Neural crest cell (in vitro differentiated cells): Measurements from ENCODE around the gene HOXD9. TPM values are rescaled to one million over a fixed set of nuclear protein-coding genes. Genes with fewer than 3 reads are reported as not detected.

Source experiments
- DNase-seq: peaks from one replicate; pipeline ENCODE4 v3.0.0; 2021; ENCODE audit warnings: low read depth, mixed read lengths, low spot score
- H3K27ac Mint-ChIP-seq: one replicate; pipeline ENCODE4 v1.8.0; 2021; ENCODE audit warnings: mild to moderate bottlenecking, mixed read lengths; ENCODE audit not compliant: unreplicated experiment
- H3K27me3 Mint-ChIP-seq: 2 replicates; pipeline ENCODE4 v1.8.0; 2021; ENCODE audit warnings: low read depth, mild to moderate bottlenecking, mixed read lengths
- H3K36me3 Mint-ChIP-seq: 2 replicates; pipeline ENCODE4 v1.8.0; 2021; ENCODE audit warnings: low read depth, mild to moderate bottlenecking, mixed read lengths
- H3K4me1 Mint-ChIP-seq: 2 replicates; pipeline ENCODE4 v1.8.0; 2021; ENCODE audit warnings: mixed read lengths
- H3K4me3 Mint-ChIP-seq: one replicate; pipeline ENCODE4 v1.8.0; 2021; ENCODE audit warnings: mild to moderate bottlenecking, mixed read lengths
- H3K9me3 Mint-ChIP-seq: 2 replicates; pipeline ENCODE4 v1.8.0; 2021; ENCODE audit warnings: mixed read lengths
- CTCF ChIP-seq: fragments of 200-600 bp; sonication (generic); conservative IDR thresholded peaks from 2 replicates; pipeline ENCODE4 v1.5.0; 2021; ENCODE audit warnings: antibody characterized with exemption, mild to moderate bottlenecking
- total RNA-seq: library from RNA; stranded (reverse); gene quantifications from 2 replicates; pipeline ENCODE4 v1.2.1, GENCODE V29; 2021

The HOXD9 gene
- total RNA-seq, 1 donor from 2014 or later: not detected

GRCh38 chr2:176121190-176122051 lies 1.1 kb upstream of the HOXD9 start:
- no peak for TF ChIP-seq CTCF
- H3K4me1 Mint-ChIP-seq: no peaks in the 10 kb centered on the region
- no peak overlapping the region for H3K27ac Mint-ChIP-seq
- DNase-seq: no peak
- peak overlapping the region; percentile 67 for H3K4me3 Mint-ChIP-seq
- H3K9me3 Mint-ChIP-seq: peaks cover 6% of the 10 kb centered on the region
- H3K36me3 Mint-ChIP-seq: peaks cover 7% of the 10 kb centered on the region
- peaks cover 95% of the 10 kb centered on the region for H3K27me3 Mint-ChIP-seq

GRCh38 chr2:176122052-176122682 lies 352 bp upstream of the HOXD9 start:
- Mint-ChIP-seq H3K4me3 (peak overlapping the region; percentile 73), H3K27ac (no peak overlapping the region)

GRCh38 chr2:176123411-176124109 lies 1.0 kb downstream of the HOXD9 start:
- Mint-ChIP-seq H3K4me3 (peak overlapping the region; percentile 32), H3K27ac (no peak overlapping the region), H3K9me3 (no peaks in the 10 kb centered on the region), H3K27me3 (peaks cover 96% of the 10 kb centered on the region), H3K36me3 (peaks cover 4% of the 10 kb centered on the region), H3K4me1 (peaks cover 6% of the 10 kb centered on the region)
- DNase-seq: no peak
- TF ChIP-seq CTCF: no peak

More at GRCh38 chr2:176122052-176122682, 352 bp upstream of the HOXD9 start:
- peaks cover 4% of the 10 kb centered on the region for H3K36me3 Mint-ChIP-seq
- H3K4me1 Mint-ChIP-seq: no peaks in the 10 kb centered on the region
- peaks cover 95% of the 10 kb centered on the region for H3K27me3 Mint-ChIP-seq
- no peaks in the 10 kb centered on the region for H3K9me3 Mint-ChIP-seq
- TF ChIP-seq CTCF: peak; percentile 11
- no peak for DNase-seq

- Mint-ChIP-seq H3K4me3 (peak overlapping the region; percentile 39), H3K9me3 (no peaks in the 10 kb centered on the region), H3K36me3 (no peaks in the 10 kb centered on the region), H3K4me1 (peaks cover 10% of the 10 kb centered on the region), H3K27me3 (peaks cover 96% of the 10 kb centered on the region), H3K27ac (no peak overlapping the region)
- no peak for DNase-seq
- no peak for TF ChIP-seq CTCF
Measured at GRCh38 chr2:176124110-176124946, 1.8 kb downstream of the HOXD9 start.
